Activated T-cell treated with anti-CD3 and anti-CD28 coated beads, Interleukin-2, amount 50 U/mL, for 1 hour (primary cell): Measurements from ENCODE around the gene ENPEP.
"Not testable (repeated sequence)": the region's sequence is repeated elsewhere in the genome, so short reads cannot be mapped to it uniquely, and the experiment has no call there.

Experiments used
- DNase-seq: peaks from one replicate; pipeline ENCODE4 v3.0.0-alpha.2; 2020

ENPEP gene

GRCh38 chr4:110484767-110485166 lies 8.8 kb downstream of the ENPEP start:
- no peak for DNase-seq

- no peak for DNase-seq
Observed at GRCh38 chr4:110485452-110485851, 9.5 kb downstream of the ENPEP start.

DNA sequence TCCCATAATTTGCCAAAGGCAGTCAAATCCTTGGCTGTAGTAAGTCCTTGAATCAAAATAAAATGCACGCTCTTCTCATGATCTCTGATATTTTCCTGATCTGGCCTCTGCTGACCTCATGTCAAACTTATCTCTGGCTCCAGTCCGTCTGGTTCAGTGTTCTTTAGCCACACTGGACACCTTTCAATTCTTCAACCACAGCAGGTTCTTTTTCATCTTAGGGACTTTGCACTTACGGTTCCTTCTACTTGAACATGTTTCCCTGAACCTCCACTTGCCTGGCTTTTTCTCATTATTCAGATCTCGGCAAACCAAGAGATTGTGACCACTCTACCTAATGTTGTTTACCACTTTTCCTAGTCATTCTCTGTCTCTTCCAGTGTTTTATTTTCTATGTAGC lies 10.3 kb downstream of the ENPEP start:
- no peak for DNase-seq

GRCh38 chr4:110486850-110487249 lies 10.9 kb downstream of the ENPEP start:
- not testable (repeated sequence) for DNase-seq

- DNase-seq, result no peak
Observed at GRCh38 chr4:110487873-110488272, 11.9 kb downstream of the ENPEP start.

DNA sequence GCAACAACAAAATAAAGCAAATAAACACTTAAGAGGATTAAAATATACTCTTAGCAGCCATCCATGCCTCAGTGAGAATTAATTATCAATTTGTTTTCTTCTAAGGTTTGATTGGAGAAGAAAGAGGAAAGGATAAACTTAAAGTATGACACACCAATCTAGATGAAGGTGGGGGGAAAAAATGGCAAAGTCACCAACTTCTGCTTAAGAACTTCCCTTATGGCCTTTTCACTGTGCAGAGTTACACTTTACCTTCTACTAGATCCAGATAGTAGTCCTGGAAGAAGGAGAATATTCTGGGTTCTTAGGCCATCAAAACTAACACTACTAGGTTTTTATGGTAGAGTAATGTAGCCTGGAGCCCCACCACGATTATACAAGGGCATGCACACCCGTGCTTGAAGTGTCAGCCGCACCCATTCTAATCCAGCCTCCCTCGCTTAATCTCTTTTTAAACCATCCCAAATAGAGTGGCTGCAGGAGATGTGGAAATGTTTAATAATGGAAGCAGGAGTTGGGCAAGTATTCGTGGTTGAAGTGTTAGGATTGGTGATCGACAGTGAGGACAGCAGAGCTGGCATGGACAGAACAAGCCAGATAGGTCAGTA lies 14.1 kb downstream of the ENPEP start:
- no peak for DNase-seq

GRCh38 chr4:110492522-110492921 lies 16.6 kb downstream of the ENPEP start:
- DNase-seq, result no peak

DNA sequence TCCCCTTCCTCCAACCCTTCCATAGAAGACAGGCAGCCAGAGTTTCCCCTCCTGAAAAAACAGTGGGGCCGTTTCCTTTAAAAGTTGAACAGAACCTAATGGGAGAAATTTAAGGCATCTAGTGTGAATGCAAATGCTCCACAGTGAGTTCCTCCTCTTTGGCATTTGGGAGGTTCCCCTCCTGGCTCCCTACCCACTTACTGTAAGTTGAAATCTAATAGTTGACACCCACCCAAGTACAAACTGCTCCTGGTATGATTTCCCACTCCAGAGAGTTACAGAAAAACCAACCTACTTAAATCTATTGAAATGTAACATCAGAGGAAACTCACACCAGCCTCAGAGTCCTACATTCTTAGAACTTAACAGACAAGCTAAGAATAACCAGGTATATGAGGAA lies 17.6 kb downstream of the ENPEP start:
- DNase-seq, result no peak

- no peak for DNase-seq
Observed at GRCh38 chr4:110498420-110498819, 22.5 kb downstream of the ENPEP start.

- no peak for DNase-seq
Observed at GRCh38 chr4:110499126-110499525, 23.2 kb downstream of the ENPEP start.

DNA sequence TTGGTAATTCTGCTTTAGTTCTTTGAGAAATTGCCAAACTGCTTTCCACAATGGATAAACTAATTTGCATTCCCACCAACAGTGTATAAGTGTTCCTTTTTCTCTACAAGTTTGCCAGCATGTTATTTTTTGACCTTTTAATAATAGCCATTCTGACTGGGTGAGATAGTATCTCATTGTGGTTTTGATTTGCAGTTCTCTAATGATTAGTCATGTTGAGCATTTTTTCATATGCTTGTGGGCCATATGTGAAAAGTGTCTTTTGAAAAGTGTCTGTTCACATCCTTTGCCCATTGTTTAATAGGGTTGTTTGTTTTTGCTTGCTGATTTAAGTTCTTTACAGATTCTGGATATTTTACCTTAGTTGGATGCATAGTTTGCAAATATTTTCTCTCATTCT lies 25.9 kb downstream of the ENPEP start:
- DNase-seq, result no peak

DNA sequence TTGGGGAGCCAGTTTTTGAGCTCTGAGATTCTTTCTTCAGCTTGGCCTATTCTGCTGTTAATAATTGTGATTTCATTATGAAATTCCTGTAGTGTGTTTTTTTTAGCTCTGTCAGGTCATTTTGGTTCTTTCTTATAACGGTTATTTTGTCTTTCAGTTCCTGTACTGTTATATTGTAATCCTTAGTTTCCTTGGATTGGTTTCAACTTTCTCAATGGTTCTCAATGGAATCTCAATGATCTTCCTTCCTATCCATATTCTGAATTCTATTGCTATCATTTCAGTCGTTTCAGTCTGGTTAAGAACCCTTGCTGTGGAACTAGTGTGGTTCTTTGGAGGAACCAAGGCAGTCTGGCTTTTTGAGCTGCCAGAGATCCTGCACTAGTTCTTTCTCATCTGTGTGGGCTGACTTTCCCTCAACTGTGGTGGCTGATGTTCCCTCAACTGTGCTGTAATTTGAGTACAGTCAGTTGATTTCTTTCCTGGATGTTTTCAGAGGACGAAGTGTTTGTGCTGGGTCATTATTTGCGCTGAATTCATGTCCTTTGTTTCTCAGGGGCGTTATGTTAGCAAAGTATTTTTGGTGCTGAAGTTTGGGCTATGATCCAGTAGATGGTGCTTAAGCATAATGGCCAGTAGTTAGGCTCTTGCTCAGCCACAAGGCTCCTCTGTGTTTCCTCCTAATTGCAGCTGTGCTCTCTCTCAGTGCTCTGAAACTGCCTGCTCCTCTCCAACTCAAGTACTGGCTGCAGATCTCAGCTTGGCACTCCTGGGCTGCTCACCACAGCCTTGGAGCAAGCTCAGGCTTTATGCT lies 27.5 kb downstream of the ENPEP start:
- DNase-seq, result no peak

DNA sequence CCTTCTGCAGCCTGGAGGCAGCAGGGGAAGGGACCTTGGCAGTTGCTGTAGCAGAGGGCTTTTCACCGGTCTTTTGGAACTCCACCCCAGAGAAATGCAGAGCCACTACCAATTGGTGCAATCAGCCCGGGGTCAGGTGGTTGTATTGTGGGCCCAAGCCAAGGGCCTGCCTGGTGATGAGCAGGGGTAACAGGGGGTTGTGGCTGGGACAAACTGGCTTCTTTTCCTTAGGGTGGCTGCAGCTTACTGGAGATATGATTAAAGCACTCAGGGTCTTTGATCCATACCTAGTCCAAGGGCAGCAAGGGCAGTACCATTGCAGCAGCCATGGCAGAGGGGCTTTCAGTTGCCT lies 28.1 kb downstream of the ENPEP start:
- no peak for DNase-seq

GRCh38 chr4:110505440-110505839 lies 29.5 kb downstream of the ENPEP start:
- no peak for DNase-seq

DNA sequence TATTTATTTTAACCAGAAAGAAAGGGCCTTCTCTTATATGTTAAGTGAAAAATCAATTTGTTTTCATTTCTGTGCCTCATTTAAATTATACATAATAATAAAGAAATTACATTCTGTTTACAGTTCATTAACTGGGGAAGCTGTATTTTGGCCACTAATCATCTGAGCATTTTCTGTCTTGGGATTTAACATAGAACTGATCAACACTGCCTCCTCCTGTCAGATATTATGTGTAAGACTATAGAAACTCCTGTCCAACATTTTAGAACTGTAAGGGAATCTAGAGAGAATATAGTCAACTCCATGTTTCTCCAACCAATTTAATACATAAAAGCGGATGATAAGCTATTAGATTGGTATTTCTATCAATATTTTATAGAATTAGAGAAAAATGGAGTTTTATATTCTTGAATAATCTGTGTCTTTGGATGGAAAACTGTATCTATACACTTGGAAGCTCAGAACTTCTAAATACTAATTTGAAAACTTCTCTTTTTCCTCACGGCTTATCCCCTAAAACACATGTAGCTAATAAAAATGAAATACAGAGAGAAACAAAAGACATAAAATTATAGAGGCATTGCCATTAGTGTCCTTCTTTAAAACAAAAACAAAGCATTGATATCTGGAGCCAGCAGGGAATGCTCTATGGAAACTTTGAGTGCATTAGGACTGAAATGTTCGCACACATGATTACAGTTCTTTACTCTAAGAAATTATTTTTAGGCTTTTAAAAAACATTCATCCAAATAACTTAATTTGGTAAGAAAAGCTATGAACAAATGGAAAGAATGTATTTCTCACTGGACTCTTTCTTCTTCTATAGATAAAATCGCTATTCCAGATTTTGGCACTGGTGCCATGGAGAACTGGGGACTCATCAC lies 33.1 kb downstream of the ENPEP start:
- DNase-seq, result no peak

DNA sequence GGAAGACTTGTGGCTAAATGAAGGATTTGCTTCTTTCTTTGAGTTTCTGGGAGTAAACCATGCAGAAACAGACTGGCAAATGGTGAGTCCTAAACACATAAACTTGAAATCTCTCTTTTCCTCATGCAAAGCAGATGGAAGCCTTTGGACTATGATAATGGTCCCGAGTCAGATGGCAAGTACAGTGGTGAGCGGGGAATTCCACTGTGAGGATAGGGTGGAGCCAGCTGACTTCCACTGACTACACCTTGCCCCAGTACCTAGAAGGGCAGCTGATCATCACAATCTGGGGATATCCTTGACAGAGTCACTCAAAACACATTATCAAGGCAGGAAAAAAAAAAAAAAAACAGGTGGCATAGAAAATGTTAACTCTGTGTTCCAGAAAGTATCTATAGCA lies 34.3 kb downstream of the ENPEP start:
- no peak for DNase-seq

- DNase-seq, result no peak
Observed at GRCh38 chr4:110510955-110511544, 35.1 kb downstream of the ENPEP start.

DNA sequence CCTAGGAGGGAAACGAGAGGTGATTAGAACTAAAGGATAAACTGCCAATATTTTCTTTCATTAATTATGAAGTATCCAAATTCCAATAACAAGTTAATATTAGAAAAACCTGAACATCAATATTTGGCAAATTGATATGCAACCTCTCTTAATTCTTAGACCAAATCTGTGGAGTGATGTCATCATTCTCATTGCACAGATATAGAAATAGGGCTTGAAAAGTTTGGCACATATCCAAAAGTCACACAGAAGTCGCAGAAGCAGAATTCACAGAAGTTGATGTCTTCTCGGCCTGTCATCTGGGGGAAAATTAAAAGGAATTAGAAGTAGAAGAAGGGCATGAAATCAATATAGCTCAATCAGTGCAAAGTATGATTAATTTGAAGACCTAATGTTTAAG lies 36.9 kb downstream of the ENPEP start:
- DNase-seq, result no peak

GRCh38 chr4:110514889-110515479 lies 39.0 kb downstream of the ENPEP start:
- DNase-seq, result no peak

DNA sequence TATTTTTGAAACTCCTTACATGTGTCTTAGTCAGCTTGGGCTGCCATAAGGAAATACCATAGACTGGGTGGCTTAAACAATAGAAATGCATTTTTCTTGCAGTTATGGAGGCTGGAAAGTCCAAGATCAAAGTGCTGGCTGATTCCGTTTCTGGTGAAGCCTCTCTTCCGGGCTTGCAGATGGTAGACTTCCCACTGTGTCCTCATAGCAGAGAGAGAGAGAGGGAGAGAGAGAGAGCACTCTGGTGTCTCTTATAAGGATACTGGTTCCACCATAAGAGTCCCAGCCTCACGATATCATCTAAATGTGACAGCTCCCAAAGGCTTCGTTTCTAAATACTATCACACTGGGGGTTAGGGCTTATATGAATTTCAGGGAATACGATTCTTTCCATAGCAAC lies 39.7 kb downstream of the ENPEP start:
- peak; percentile 17 for DNase-seq

DNA sequence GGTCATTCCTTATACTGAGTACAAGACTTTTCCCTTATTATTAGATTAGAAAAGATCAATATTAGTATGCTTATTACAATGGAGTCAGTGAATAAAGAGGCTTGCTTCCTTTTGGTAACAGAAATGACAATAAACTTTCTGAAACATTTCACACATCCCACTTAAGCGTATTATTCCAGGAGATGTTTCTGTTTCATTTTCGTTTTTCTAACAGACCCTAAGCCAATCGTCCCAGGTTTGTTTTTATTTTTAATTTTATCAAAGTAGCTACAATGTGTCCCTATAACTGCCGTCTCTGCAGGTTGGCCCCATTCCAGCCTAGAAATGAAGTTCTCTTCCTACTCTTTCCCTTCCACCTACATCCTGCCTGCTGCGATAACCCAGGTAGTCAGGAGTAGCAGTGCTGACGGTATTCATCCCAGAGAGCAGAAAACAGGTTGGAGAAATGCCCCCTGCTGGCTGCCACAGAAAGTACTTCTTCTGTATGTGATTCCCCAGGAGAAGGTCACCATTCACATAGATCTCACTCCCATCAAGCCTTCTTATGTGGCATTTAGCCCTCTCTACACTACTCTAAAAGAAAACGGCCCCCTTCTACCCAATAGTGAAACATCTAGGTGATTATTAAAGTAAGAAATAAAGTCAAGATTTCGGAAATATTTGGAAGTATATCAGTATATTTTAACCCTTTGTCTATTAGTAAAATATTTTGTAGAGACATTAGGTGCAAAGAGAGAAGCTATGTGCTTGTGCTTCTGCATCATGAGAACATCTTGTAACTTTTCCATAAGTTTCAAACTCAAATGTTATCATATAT lies 40.4 kb downstream of the ENPEP start:
- peak; percentile 71 for DNase-seq

DNA sequence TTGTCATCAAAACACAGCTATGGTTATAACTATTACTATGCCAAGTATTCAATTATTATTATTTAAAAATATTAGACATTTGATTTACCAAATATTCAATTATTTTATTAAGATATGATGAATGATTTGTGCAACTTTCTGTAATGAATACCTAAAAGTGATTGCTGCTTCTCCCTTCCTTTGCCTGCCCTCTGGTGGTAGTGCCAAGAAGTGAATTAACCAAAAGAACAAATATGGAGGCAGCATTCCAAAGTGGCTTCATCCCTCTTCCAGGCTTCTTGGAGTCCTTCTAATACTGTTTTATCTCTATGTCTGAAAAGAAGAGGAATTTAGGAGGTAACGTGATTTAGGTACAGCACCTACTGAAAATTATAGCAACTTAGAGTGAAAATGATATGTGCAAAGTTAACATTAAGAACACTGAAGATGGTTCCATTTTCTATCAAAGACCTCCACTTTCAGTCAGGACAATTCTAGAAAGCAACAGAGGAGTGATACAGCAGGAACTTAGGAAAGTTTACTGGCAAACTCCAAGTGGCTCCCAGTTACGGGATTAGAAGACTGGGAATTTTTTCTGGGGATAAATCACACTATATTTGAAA lies 43.0 kb downstream of the ENPEP start:
- DNase-seq, result no peak
